NOMO-1 treated with DMSO at 0.1 percent for 48 hours (cell line): ENCODE measurements around the gene CYP46A1.

Experiments used
- DNase-seq: peaks from one replicate; lab custom pipeline; 2025; ENCODE audit not compliant: unreplicated experiment; lab: John Stamatoyannopoulos, UW

The CYP46A1 gene

DNA sequence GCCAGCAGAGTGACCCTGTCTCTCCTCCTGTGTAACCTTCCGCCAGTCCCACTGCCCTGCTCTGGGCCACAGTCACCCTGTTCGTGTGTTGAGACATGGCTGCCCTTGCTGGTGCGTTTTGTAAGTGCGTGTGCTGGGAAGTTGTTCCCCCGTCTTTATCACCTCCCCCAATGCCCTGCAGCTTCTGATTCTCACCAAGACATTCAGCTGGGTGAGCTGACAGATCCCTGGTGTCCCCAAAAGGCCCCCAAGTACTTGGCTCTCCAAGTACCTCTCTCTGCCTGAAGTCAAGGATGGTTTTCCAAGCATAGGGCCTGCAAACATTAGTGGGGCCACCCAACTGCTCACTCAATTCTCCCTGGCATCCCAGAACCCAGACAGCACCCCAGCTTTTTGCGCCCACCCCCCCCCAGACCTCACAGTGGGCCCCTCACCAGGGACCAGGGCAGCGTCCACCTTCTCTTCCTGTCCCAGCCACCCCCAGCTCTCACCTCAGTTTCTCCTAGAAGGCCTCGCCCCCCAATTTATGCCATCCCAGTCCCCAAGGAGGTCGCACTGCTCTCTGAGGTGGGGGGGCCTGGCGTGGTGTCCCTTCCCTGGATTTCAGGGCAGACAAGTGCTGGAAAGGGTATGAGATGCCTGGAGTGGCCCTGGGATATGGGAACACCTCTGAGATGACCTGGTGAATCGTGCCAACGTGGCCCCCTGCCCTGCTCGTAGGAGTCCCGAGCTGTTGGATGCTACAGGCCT is 57.3 kb downstream of the CYP46A1 start:
- DNase-seq: no peak

DNA sequence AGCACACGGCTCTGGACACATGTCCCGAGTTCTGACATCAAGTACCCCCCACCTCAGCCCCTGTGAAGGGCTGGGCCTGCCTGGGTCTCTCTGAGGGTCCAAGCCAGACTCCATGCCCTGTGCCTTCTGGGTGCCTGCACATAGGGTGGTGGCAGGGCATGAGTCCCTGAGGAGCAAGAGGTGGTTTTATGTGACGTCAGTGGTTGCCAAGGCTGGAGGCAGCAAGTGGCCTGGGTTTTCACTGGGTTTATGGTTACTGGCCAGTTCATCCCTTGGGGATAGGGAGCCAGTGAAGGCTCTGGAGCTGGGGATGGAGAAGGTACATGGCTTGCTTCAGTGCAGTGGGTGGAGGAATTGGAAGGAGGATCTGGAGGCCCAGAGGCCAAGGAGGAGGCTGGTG is 58.0 kb downstream of the CYP46A1 start:
- DNase-seq: no peak

DNA sequence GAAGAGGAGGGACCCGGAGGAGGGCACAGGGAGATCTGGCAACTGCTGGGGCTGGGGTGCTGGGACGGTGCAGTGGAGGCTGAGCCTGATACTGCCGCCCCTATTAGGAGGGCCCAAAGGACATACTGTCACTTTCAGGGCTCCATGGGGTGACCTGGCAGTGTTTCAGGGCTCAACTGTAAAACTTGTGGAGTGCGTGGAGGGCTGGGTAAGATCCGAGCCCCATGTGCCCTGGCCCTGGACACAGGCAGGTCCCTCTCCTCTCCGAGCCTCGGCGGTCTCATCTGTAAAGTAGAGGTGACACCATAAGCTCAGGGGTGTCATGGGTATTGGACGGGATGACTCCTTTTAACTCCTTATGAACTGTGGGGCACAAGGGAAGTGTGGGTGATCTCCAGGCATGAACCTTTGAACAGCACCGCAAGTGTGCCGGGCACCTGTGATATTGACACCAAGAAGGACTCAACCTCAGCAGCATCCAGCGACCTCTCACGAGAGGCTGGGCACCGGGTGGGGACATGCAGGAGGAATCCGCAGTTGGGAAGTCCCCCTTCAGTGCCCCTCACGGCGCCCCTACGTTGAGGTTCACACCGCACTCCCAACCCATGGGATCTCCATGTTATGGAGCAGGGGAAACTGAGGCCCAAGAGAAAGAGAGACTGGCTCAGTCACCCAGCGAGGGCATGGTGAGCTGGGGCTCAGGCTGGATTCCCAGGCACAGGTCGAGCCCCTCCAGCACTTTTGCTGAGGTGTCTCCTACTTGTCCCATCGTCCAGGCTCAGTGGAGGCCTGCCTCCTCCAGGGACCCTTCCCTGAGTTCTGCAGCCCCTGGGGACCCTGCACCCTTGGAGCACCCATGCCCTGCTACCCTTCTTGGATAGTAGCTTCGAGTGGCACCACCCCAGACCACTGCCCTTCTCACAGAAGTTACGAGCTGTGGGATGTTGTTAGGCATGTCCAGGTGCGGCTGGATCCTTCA is 58.7 kb downstream of the CYP46A1 start:
- DNase-seq: no peak

DNA sequence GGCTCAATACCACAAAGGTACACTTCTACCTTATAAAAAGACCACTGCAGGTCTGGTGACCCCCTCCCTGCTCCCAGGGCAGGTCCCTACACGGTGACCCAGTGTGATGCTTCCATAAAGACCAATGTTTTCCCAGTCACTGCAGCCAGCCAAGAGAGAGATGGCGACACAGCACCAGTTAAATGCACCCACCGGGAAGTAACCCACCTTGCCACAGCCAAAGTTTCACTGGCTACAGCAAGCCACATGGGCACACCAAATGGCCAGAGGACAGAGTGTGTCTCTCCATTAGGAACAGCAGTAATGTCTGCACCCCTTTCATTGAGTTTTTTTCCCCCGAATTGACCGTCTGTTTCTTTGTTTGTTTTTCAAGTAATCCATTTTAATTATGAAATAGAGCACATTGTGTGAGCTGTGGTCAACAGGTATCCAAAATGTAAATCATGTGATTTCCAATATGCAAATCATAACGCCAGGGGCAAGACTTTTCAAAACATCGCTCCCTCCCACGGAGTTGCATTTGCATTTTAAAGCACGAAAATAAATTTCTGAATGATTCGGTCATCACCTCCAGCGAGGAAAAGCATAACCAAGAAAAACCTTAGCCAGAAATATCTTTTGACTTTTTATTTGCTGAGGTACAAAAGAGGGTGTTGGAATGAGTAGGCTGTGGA is 60.2 kb downstream of the CYP46A1 start:
- DNase-seq: no peak

DNA sequence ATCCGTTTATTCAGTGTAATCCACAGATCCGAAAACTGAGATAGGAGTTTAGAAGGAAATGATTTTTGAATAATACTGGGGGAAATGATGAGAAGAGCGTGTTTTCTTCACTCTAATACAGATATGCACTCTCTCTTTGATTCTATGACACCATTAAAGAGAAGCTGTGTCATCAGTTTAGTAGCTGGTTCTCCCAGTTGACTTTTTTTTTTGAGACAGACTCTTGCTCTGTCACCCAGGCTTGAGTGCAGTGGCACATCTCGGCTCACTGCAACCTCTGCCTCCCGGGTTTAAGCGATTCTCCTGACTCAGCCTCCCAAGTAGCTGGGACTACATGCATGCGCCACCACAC is 60.8 kb downstream of the CYP46A1 start:
- no peak for DNase-seq

DNA sequence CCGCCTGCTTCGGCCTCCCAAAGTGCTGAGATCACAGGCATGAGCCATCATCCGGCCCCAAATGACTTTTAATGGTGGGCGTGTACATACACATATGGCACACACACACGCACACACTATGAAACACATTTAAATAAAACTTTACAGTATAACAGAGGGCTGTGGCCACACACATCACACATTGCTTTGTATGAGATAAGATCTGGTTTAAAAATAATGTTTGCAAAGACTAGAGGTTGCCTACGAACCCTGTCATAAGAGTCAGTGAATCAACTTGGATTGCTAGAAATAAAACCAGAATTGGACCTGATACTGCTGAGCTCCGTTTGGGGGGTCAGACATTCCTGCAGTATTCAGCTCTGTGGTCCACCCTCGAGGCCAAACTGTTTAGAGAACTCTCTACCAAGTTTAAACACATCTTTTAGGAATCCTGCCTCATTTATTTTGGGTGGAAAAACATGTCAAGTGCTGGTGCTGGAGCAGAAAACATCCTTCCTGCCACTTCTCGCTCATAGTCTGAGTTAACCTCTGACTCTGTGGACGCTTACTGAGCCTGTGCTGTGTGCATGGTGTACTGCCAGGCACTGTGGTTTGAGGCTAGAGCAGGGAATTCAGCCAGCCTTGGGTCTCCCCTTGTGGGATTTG is 61.3 kb downstream of the CYP46A1 start:
- no peak for DNase-seq

DNA sequence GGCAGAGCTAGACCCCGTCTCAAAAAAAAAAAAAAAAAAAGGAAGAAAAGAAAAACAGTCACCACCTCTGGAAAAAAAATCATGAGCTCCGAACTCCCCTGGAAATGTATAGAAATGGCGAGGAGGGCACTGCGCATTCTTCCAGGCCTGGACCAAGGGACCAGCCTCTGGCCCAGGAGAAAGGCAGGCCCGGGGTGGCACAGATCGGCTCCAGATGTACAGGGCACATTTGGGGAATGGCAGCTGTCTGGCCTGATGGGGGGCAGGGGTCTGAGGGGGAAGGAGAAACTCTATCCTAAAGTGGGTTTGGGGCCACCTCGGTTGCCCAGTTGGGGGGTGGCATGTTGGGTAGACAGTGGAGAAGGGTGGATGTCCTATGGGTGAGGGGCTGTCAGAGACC is 63.1 kb downstream of the CYP46A1 start:
- no peak for DNase-seq

DNA sequence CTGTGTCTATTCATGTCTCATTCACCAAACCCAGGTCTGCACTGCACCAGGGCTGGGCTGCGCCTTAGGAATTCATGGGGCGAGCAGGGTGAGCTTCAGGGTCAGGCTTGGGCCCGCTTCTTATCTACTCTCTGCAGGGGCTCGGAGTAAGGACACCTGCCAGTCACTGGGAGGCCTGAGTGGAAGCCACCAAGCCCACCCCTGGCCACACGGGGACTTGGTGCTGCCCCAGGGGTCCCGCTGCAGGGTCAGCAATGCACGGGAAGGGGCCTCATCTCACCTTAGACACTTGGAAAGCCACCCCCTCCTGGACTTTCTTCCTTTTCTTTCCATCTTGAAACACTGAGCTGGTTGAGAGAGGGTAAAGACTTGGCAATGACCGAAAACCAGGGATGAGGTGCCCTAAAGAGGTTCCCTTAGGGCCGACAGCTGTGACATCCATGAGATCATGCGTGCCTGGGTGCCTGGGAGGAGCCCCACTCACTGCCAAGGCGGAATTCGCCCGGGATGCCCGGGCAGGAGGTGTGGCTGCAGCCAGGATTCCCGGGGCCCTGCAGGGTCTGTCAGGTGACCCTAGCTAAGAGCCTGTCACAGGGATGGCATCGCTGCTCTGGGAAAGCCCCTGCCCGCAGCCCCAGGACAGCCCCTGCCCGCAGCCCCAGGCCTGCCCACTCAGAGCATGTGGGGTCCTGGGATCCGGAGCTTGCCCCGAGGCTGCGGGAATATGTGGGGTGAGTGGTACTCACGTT is 63.7 kb downstream of the CYP46A1 start:
- DNase-seq: no peak

DNA sequence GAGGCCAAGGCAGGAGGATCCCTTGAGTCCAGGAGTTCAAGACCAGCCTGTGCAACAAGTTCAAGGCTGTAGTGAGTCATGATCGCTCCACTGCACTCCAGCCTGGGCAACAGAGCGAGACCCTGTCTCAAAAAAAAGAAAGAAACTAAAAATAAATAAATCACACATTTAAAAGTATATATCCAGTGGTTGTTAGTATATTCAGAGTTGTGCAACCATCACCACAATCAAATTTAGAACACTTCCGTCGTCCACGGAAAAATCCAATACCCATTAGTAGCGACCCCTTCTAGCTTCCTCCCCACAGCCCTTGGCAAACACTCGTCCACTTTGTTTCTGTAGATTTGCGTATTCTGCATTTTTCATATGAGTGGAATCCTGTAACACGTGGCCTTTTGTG is 64.4 kb downstream of the CYP46A1 start:
- no peak for DNase-seq

DNA sequence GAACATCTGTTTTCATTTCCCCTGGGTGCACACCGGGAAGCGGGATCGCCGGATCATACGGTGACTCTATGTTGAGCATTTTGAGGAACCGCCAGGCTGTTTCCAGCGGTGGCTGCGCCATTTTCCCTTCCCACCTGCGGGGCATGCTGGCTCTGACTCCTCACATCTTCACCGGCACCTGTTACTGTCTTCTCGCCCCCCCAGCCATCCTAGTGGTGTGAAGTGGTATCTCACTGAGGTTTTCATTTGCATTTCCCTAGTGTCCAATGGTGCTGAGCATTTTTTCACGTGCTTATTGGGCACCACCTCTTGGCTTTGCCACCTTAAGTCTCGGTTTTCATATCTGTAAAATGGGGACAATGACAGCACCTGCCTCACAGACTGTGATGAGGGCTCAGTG is 65.0 kb downstream of the CYP46A1 start:
- DNase-seq: no peak

DNA sequence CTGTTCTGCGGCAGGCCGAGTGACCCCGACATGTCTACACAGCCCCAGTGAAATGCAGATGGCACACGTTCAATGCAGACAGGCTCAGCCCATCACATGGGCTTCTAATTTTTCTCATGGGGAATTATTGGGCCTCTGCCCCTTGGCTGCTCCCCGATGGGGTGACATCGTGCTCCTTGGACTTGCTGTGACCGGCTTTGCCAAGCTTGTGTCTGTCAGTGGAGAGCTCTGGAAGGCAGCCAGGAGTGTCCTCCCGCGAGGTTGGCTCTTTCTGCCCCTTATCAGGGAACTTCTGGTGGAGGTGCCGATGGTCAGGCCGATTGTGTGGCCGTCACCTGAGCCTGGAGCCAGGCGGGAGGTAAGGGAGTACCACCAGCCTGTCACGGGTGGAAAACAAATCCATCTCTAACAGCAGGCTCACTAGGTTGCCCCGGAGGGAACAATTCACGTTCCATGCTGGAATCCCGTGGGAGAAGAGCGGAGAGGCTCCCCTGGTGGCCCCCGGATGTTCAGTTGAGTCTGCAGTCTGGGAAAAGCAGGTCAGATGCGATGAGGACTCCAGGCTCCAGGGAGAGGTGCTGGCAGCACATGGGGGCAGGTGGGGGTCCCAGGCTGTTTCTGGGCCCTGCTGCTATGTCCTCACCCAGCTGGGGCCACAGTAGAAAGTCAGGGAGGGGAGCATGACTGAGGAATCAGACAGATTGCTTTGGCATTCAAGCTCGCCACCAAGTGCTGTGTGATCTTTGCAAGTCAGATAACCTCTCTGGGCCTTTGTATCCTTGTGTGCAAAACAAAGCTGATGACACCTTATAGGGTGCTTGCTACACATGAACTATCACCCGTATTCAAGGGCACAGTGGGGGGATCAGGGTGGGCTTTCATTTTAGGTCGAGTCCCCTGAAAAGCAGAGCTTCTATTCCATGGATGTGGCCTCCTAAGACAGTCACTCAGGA is 65.9 kb downstream of the CYP46A1 start:
- no peak for DNase-seq

DNA sequence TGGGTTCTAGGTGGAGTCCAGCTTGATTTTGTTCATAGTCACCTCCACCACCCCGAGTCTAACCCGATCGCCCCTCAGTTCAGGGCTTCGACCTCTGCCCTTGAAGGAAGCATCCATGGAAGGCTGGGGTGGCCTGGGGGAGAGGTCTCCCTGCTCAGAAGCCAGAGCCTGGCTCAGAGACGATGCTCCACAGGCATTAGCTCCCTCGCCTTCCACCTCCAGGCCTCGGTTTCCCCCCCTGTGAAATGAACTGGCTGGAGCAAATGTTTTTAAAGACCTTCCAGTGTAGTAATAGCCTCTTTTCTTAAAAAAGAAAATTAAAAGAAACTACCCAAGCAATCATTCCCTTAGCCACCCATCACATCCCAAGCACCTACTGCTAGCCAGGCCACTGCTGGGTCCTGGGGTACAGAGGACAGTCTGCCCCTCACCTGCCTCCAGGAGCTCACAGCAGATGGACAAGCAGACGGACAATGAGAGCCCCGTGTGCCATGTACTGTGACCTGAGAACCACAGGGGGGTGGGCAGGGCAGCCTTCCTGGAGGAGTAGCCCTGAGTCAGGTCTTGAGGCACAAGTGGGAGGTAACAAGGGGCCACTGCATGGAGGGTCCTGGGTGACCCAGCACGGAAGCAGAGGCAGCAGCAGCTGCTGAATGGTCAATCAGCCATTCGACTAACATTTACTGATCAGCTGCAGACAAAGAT is 66.8 kb downstream of the CYP46A1 start:
- no peak for DNase-seq

DNA sequence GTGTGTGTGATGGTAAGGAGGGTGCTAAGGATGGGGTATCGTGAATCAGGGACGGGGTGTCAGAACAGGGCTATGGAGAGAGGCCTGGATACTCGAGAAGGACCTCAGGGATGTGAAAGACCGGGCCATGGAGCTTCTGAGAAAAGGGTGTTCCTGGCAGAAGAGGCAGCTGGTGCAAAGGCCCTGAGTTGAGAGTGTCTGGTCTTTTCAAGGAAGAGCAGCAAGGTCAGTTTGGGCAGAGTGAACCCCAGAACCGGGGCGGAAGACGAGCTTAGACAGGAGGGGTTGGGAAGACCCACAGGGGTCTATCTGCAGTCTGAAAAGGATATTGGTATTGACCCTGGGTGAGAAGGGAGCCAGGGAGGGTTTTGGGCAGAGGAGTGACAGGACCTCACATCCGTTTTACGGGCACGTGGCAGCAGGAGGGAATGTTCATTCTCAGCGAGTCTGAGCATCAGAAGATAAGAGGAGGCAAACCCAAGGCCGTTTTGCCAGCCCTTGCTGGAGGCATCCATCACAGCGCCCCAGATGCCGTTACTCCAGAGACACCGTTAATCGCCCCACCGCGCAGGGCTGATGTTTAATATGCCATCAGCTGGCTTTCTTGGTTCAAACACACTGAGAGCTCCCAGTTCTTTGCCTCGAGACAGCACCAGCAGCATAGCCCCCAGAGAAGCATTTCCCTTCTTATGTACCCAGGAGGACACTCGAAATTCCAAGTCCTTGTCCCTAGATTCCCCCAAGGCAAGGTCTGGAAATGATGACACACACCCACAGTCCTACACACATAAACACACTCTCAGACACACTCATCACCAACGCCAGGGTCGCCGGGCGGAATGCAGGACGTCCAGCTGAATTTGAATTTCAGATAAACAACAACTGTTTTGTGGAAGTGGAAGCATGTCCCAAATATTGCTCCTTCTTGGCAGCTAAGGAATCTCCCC is 67.7 kb downstream of the CYP46A1 start:
- no peak for DNase-seq

DNA sequence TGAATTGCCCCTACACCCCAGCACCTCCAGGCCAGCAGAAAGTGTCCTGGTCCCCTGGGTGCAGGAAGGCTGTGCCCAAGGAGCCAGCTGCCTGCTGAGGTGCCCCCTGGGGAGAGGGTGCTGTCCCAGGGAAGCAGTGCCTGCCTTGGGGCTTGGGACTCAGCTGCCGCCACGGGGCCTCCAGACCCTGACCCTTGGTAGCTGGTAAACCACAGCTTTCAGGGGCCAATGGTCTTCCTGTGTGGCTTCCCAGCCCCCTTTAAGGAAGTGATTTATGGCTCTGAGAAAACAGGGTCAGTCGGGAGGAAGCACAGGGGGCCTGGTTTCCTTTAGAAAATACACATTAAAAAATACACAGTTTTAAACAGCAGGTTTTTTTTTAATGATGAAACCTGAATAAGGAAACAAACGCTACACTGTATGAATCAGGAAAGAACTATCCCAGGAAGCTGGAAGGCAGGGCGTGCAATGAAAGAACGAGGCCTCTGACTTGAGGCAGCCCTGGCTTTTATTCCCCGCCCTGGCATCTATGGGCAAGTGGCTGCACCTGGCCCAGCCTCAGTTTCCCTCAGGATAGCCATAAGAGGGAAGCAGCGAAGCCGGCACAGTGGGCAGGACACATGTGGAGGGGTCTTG is 68.5 kb downstream of the CYP46A1 start:
- DNase-seq: no peak

DNA sequence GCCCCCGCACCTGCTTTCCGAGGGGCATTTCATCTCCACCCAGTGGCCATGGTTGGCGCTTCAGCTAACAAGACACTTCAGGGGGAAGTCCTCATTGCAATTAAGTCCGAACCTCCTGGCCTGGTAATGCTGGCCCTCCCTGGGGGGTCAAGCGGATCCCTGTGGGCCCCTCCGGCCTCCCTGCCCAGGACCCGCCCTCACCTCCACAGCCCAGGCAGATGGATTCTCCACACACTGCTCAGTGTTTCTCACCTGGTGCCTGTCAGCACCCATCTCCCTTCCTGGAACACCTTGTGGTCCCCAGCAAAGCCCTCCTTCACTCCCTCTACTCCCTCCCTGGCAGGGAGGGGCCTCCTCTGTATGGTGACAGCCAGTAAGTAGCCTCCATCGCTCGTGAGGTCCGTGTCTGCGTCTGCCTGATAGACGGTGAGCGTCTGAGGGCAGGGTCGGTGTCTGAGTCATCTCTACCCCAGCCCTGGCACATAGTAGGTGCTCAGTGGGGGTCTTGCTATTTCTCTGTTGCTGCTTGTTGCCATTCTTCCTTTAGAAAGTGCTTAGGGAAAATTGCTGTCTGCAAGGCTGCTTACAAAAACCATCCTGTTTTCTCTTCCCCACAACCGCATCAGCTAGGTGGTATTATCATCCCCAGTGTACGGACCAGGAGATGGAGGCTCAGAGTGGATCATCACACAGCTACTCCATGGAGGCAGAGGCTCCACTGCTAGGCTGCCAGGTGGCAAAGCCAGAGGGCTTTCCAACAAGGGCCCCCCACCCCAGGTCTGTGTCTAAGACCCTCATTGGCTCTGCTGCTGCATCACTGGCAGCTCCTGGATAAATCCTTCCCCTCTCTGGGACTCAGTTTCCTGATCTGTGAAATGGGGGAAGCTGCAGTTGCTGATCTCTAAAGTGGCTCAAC is 69.4 kb downstream of the CYP46A1 start:
- no peak for DNase-seq
